OCI-LY1 (cell line): ENCODE measurements around the gene FBLN7.

Experiments used
- H2AFZ ChIP-seq: fragments of 200-600 bp; sonication (generic), shearing (Covaris generic); 2 replicates; pipeline ENCODE4 v1.6.0; 2014; ENCODE audit warnings: antibody characterized with exemption, mild to moderate bottlenecking, low read length
- H3F3A ChIP-seq: fragments of 200-600 bp; sonication (generic), shearing (Covaris generic); 2 replicates; pipeline ENCODE4 v1.6.0; 2014; ENCODE audit warnings: mild to moderate bottlenecking, antibody characterized with exemption, low read length, moderate library complexity; ENCODE audit not compliant: insufficient read depth
- H3K27ac ChIP-seq: fragments of 200-600 bp; sonication (generic); 2 replicates; pipeline ENCODE4 v1.5.1; 2014; ENCODE audit warnings: low read length, mixed run types, mild to moderate bottlenecking, low read depth; ENCODE audit not compliant: poor library complexity, severe bottlenecking
- H3K27me3 ChIP-seq: fragments of 200-600 bp; sonication (generic); 2 replicates; pipeline ENCODE4 v1.6.0; 2014; ENCODE audit warnings: antibody characterized with exemption, mild to moderate bottlenecking, low read length, moderate library complexity; ENCODE audit not compliant: insufficient read depth
- H3K36me3 ChIP-seq: fragments of 200-600 bp; sonication (generic); 2 replicates; pipeline ENCODE4 v1.6.1; 2014; ENCODE audit warnings: mild to moderate bottlenecking, antibody characterized with exemption, low read length, moderate library complexity, mixed read lengths; ENCODE audit not compliant: insufficient read depth
- H3K4me1 ChIP-seq: fragments of 200-600 bp; sonication (generic); 2 replicates; pipeline ENCODE4 v1.5.1; 2014; ENCODE audit warnings: mild to moderate bottlenecking, low read length, moderate library complexity; ENCODE audit not compliant: insufficient read depth, severe bottlenecking
- H3K4me2 ChIP-seq: fragments of 200-600 bp; sonication (generic), shearing (Covaris generic); 2 replicates; pipeline ENCODE4 v1.6.1; 2014; ENCODE audit warnings: low read length
- H3K4me3 ChIP-seq: fragments of 200-600 bp; sonication (generic); 2 replicates; pipeline ENCODE4 v1.5.1; 2014; ENCODE audit warnings: low read length, low read depth, mild to moderate bottlenecking, mixed read lengths; ENCODE audit not compliant: poor library complexity, severe bottlenecking
- H3K79me2 ChIP-seq: fragments of 200-600 bp; shearing (Covaris generic); 2 replicates; pipeline ENCODE4 v1.6.1; 2016; ENCODE audit warnings: mixed run types, low read length, mixed read lengths; ENCODE audit not compliant: insufficient read depth
- H3K9ac ChIP-seq: fragments of 200-600 bp; sonication (generic), shearing (Covaris generic); 2 replicates; pipeline ENCODE4 v1.6.1; 2014; ENCODE audit warnings: mild to moderate bottlenecking, low read length, mixed read lengths
- H3K9me2 ChIP-seq: fragments of 200-600 bp; sonication (generic), shearing (Covaris generic); 2 replicates; pipeline ENCODE4 v1.6.1; 2014; ENCODE audit warnings: low read depth, mild to moderate bottlenecking, low read length, mixed read lengths
- H3K9me3 ChIP-seq: fragments of 200-600 bp; shearing (Covaris generic); 2 replicates; pipeline ENCODE4 v1.6.1; 2014; ENCODE audit warnings: low read length, mixed read lengths
- H4K20me1 ChIP-seq: fragments of 200-600 bp; sonication (generic), shearing (Covaris generic); 2 replicates; pipeline ENCODE4 v1.6.0; 2016; ENCODE audit warnings: mild to moderate bottlenecking, low read length; ENCODE audit not compliant: insufficient read depth
- EZH2 ChIP-seq: fragments of 200-600 bp; sonication (generic), shearing (Covaris generic); IDR thresholded peaks from 2 replicates; pipeline ENCODE4 v1.8.0; 2017; ENCODE audit warnings: borderline replicate concordance, mixed run types, mild to moderate bottlenecking, antibody characterized with exemption, low read length, moderate library complexity, mixed read lengths
- TF ChIP-seq, protein P1 (sequence below): fragments of 200-600 bp; sonication (generic), shearing (Covaris generic); IDR thresholded peaks from 2 replicates; pipeline ENCODE4 v1.5.1; 2017; ENCODE audit warnings: mild to moderate bottlenecking, antibody characterized with exemption, low read length, moderate library complexity, mixed read lengths

Gene FBLN7

DNA sequence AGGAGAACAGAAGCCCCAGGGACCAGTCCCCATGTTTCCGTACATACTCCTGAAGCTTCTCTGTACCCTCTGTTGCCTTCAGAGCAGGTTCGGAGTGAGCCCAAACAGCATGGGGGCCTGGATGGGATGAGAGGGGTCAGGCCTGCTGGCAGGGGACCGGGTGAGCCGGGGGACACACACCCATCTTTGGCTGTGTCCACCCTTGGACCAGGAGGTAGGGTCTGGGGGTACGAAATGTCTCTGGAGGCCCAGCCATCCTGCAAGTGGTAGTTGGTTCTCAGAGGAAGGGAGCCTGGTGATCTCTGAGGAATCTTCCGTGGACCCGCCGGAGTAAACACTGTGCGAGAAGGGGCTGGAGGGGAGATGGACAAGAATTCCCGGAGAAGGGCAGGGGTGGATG lies 15.3 kb downstream of the FBLN7 start:
- no peak for TF ChIP-seq EZH2
- TF ChIP-seq, protein P1, sequence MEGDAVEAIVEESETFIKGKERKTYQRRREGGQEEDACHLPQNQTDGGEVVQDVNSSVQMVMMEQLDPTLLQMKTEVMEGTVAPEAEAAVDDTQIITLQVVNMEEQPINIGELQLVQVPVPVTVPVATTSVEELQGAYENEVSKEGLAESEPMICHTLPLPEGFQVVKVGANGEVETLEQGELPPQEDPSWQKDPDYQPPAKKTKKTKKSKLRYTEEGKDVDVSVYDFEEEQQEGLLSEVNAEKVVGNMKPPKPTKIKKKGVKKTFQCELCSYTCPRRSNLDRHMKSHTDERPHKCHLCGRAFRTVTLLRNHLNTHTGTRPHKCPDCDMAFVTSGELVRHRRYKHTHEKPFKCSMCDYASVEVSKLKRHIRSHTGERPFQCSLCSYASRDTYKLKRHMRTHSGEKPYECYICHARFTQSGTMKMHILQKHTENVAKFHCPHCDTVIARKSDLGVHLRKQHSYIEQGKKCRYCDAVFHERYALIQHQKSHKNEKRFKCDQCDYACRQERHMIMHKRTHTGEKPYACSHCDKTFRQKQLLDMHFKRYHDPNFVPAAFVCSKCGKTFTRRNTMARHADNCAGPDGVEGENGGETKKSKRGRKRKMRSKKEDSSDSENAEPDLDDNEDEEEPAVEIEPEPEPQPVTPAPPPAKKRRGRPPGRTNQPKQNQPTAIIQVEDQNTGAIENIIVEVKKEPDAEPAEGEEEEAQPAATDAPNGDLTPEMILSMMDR = no peak
- Histone ChIP-seq H2AFZ (no peak overlapping the region), H3K9me3 (no peaks in the 10 kb centered on the region), H3K9ac (no peak overlapping the region), H3K36me3 (no peaks in the 10 kb centered on the region), H3K4me1 (peaks cover 38% of the 10 kb centered on the region), H3K4me3 (no peak overlapping the region), H3K27ac (no peak overlapping the region), H3K9me2 (no peaks in the 10 kb centered on the region), H3K27me3 (no peaks in the 10 kb centered on the region), H3F3A (no peaks in the 10 kb centered on the region), H3K79me2 (no peaks in the 10 kb centered on the region), H4K20me1 (no peaks in the 10 kb centered on the region), H3K4me2 (no peak overlapping the region)

DNA sequence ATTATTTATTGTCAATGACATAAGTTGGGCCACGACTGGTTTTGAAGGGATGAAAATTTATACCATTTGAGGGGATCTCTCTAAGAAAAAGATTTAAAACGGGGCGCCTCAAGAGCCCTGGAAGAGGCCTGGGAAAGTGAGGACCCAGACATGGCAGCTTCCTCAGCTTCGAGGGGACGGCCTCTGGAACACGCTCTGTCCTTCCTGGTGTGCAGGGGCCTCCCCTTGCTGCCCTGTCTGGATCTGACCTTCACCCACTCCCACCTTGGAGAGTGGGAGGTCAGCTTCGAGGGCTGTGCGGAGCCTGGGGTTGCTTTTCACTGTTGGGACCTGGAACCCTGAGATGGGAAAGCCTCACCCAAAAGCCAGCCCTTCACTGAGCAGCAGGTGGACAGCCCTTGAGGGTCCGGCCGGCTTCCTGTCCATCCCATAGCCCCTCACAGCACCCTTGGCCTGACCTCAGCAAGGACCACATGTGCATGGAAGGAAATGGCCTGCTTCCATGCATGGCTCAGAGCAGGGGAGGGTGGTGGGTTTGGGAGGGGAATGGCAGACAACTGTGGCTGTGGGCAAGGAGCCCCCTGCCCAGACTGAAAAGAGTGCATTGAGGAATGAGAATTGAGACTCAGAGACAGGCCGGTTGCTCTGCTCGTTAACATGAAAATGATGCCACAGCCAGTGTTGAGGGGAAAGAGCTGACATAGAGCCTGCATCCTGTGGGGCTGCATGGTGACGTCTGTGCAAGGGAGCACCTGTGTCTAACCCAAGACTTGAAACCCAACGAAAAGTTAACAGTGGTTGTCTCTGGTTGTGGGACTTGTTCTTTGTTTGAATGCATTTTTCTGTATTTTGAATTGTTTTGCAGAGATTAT lies 16.3 kb downstream of the FBLN7 start:
- Histone ChIP-seq H2AFZ (no peak overlapping the region), H3K9ac (no peak overlapping the region; the same call in 1 of the 2 replicates), H3K4me3 (no peak overlapping the region), H3K4me1 (peaks cover 47% of the 10 kb centered on the region), H3F3A (no peaks in the 10 kb centered on the region), H3K79me2 (no peaks in the 10 kb centered on the region), H3K4me2 (no peak overlapping the region), H3K9me3 (no peaks in the 10 kb centered on the region), H3K27ac (peak overlapping the region; percentile 77), H3K27me3 (no peaks in the 10 kb centered on the region), H3K9me2 (no peaks in the 10 kb centered on the region), H3K36me3 (no peaks in the 10 kb centered on the region), H4K20me1 (no peaks in the 10 kb centered on the region)
- TF ChIP-seq, protein P1 = no peak
- no peak for TF ChIP-seq EZH2

DNA sequence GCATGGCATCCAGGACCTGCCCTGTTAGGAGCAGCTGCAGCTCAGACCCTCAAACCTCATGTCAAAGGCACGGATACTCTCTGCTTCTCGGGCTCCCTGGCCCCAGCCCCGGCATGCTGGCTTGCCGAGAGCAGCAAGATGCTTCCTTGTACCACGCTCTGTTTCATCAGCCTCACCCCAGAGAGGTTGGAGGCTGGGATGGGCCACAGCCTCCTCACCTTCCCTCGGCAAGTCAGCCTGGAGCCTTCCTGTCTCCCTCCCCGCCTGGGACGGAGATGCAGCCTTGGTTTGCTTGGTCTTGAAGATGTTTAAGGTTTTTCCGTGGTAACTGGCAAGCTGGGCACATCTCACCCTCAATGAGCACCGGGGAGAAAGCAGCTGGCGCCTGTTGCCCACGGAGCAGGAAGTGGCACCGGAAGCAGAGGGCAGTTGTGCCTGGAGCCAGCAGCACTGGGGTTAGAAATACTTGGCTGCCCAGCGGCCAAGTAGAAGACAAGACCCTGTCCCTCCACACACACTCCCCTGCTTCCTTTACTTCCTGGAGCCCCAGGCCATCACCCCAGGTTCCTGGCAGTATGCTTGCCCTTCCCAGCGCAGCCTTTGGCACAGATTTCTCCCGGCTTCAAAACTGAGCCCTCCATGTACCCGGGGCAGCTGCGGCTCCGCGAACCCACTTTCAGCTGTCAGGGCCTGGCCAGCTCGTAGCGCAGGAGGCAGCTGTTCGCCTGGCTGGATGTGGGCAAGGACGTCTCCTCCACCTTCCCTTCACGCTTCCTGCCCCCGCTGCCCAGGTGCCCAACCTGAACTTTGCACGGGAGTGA lies 17.4 kb downstream of the FBLN7 start:
- Histone ChIP-seq H3F3A (no peaks in the 10 kb centered on the region), H3K27ac (peak overlapping the region; percentile 77), H3K4me1 (peaks cover 40% of the 10 kb centered on the region), H3K4me2 (peak overlapping the region; percentile 49), H3K36me3 (no peaks in the 10 kb centered on the region), H3K9ac (peak overlapping the region; percentile 36; the same call in 1 of the 2 replicates), H3K4me3 (peak overlapping the region; percentile 31), H3K27me3 (no peaks in the 10 kb centered on the region), H2AFZ (peak overlapping the region; percentile 36), H3K9me3 (no peaks in the 10 kb centered on the region), H3K9me2 (no peaks in the 10 kb centered on the region), H4K20me1 (no peaks in the 10 kb centered on the region), H3K79me2 (no peaks in the 10 kb centered on the region)
- TF ChIP-seq, protein P1 = no peak
